Activated T-cell treated with anti-CD3 and anti-CD28 coated beads for 4 hours (primary cell): ENCODE results near the gene TMPRSS3.

Experiments used
- DNase-seq: peaks from one replicate; pipeline ENCODE4 v3.0.0-alpha.2; 2020

Gene TMPRSS3

DNA sequence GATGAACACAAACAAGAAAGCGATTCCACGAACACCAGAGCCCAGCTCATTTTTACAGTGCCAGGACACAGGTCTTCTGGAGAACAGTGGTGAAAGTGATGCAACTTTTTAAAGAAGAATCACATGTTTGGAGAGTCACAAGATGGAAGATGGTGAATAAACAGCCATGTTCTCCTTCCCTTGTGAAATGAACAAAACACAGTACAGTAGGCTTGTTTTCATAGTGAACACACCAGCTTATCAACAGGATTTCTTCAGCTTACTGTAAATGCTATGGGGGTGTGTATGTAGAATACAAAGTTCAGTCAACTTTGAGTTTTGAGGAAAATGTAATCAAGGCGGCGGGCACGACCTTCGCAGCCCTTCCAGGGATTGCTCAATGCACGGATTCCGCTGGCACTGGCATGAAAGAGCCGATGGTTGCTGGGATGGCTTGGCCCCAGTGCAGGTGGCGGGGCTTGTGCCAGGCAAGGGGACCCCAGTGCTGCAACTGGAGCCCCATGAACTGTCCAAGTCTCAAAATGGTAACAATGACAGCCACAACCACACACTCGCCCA, 9.7 kb downstream of the TMPRSS3 start:
- no peak for DNase-seq

DNA sequence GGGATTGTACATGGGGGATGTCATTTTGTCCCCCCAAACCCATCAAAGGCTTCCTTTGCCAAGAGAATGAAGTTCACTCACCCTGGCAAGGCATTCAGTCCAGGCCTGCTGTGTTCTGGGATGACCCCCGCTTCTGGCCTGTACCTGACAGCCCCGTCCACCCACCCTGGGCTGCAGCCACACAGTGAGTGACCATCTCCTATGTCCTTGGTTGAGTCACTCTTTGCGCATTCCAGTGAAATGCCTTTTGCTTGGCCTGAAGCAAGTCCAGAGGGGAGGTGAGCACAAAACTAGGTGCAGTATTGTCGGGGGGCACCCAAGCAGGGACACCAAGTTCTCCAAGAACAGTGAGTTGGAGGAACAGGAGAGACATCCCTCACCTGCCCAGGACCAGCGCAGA, 10.2 kb downstream of the TMPRSS3 start:
- DNase-seq, result no peak

DNA sequence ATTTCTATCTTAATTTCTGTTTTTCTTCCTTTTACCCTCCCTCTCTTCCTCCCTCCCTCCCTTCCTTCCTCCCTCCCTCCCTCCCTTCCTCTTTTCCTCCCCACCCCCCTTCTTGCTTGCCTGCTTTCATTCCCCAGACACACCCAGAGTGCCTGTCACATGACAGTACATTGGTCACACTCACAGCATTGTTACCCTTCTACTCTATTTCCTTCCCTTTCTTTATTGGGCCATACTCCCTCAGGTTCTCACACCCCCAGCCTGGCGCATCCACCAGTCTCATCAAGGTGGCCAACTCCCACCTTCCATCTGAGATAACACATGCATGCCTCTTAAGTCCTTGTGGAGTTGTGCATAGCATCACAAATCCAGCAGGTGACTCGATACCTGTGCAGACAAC, 10.9 kb downstream of the TMPRSS3 start:
- DNase-seq, result no peak

DNA sequence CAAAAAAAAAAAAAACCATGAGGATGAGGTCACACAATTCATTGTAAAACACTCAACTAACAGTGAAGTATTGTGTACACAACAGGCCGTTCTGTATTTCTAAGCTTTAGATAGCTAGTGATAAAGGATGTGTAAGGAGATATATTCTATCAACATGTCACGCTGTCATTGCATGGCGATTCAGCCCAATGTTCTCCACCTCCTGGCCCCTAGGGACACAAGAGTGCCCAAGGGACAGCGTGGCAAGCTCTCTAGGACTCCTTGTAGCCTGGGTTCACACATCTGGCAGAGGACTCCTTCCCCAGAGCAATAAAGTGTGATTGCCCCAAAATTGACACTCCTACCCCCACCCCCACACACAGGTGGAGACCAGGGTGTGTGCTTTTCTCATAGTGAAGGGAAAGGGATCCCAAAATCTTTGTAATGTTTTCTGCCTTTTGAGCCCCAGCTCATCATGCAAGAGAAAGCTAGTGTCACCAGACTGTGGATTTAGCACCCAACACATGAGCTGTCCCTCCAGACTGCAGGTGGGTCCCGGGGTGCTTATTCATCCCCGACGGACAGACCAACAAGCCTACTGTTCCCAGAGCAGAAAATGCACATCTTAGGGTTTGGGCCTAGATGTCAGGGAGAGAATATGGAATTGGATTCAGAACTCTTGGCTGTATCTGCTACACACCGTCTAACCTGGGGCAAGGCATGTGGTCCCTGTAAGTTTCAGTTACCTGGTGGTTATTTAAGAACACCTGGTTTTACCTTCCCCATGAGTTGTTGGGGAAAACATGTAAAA, 11.5 kb downstream of the TMPRSS3 start:
- DNase-seq, result no peak

DNA sequence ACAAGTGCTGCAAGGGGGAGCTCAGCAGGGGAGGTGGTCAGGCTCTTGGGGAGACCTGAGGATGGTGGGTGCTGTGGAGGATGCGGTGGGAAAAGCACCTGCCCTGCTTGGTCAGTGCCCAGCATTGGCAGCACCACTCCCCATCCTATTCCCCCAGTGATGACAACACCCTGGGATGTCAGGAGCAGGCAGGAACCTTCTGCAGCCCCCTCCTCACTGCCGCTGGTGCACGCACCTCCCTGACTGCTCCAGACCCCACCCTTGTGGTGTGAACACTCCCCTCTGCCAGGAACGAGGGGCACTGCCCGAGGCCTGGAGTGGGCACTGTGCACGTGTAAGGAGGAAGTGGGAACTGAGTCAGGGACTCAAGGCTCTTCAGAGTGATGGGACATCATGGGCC, 12.5 kb downstream of the TMPRSS3 start:
- DNase-seq, result no peak

DNA sequence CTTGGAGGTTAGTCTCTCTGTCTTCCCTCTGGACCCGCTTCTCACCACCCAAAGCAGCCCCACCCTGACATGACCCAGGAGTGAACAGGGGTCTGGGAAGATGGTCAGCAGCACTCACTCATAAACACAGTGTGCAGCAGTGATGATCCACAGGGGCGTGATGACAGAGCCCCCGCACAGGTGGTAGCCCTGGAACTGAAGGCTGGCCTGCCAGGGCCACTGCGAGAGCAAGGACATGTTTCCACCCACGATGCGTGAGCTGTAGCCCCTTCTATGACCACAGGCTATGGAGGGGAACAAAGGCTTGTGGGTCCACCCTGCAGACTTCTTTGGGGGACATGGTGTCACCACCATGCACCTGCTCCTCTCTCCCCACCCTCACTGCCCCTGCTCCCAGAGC, 12.9 kb downstream of the TMPRSS3 start:
- DNase-seq, result no peak

DNA sequence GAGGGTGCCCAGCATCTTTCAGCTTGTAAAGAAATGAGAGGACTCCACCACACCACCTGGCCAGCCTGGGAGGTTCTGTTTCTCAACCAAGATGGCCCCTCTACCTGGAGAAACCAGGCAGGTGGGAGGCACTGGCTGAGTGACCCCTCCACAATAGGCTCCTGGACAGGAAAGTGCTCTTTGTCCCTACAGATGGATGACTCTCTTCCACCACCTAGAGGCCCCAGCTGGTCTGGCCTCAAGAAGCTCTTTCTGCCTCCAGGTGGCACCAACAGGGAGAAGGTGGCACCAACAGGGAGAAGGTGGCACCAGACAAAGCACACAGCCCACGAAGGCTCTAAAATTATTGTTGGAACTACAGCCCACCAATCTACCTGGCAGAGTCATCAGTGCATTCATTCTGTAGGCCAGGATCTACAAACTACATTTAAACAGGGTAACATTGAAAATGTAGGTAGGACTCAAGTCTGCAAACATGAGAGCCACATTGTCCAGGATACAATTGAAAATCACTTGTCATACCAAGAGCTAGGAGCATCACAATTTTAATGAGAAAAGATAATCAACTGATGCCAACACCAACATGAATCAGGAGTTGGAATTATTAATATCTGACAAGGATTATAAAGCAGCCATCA, 14.4 kb downstream of the TMPRSS3 start:
- DNase-seq, result no peak

DNA sequence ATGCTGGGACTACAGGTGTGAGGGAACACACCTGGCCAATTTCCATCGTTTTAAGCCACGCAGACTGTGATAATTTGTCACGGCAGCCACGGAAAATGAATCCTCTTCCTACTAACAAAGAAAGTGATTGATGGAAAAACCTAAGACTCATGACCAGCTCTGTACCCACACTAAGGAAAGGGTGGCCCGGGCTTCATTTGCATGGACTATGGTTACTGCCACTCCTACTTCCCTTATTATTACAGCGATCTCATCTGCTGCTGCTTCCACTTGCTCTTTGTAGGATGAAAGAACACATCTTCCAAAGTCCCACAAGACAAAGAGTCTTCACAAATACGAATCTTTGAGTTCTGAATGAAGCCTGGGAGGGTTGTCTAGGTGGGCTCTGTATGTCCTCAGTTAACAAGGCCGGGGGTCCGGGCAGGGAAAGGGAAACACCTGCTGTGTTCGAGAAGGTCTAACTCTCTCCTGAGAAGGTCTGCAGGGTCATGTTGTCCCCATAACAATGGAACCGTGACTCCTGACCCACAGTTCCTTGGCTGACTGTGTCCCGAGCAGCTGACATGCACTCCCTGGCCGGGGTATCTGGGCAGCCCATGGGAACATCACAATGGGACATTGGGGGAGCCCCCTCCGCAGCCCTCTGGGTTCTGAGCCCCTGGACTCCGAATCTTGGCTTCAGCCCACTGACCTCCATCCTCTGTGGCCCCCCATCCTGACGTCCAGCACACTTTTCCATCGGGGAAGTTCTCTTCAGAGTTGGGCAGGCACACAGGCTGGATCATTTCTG, 16.2 kb downstream of the TMPRSS3 start:
- no peak for DNase-seq

DNA sequence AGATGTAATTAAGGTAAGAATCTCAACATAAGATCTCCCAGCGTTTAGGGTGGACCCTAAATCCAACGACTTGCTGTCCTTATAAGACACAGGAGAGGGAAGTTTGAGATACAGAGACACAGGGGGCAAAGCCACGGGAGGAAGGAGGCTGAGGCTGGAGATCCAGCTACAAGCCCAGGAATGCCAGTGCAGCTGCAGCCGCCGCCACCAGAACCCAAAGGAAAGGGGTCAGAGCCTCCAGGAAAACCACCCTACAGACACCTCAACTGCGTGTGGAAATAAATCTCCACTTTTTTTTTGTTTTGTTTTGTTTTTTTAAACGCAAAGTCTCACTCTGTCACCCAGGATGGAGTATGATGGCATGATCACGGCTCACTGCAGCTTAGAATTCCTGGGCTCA, 17.4 kb downstream of the TMPRSS3 start:
- no peak for DNase-seq

DNA sequence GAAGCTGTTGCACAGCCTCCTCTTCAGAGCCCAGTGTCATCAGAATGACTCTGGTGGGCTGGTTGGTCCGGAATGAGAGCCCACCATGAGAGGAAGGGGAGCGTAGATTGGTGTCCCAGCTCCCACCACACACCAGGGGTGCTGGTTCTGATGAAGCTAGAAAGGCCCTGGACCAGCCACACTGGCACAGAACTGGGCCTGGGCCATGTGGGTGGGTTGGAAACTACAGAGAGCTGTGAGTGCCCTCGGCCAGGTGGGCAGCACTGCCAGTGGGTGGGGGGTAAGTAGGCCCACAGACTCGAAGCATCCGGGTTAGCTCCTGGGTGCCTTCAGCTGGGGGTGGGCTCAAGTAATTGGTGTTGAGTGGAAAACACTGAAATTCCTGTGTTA, 17.9 kb downstream of the TMPRSS3 start:
- no peak for DNase-seq

DNA sequence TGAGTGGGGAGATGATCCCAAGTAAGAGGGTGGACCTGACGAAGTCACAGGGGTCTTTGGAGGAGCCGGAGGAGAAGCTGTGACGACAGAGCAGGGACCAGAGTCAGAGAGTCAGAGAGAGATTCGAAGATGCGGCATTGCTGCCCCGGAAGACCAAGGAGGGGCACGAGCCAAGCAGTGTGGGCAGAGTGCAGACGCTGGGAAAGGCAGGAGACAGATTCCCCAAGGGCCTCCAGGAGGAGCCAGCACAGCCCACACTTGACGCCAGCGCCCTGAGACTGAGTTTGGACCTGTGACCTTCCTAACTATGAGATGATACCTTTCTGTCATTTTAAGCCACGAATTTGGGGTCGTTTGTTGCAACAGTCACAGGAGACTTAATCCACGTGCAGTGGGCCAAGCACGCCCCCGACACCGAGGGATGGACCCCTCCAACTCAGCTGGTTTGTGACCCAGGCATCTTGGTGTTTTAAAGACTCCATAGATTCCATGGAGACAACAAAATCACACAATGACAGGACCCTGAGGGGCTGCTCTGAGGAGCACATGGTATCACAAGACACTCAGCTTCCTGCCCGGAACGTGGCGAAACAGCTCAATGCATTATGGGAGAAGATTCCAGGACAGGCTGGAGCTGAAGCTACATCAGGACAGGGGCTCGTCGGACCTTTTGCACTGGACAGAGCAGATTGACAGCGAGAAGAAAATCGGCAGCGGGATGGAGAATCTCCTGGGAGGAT, 18.5 kb downstream of the TMPRSS3 start:
- DNase-seq, result no peak

DNA sequence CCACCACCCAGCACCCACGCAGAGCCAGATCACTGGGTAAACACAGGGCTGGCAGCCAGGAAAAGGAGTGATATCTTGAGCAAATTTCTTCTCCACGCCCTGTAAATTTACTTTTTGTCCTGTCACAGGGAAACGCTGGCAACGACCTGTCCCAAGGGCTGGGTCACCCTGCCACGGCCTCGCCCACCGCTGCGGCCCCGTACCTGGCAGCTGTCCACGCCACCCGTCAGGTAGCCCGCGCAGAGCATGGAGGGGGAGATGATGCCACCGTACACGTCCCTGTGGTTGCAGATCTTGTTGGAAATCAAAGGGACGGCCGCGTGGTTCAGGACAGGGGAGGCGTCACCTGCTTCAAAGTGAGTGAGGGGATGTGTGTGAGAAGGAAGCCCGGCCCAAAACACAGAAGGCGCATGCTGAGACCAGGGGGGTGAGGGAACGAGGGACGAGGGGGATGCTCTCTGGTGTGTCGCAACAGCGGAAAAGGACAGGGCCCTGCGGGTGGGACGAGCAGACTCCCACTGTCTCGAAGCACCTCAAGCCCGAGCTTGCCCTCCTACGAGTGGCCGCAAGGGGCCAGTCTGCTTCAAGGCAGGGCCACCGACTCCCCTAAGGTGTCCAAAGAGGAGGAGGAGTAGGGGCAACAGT, 19.4 kb downstream of the TMPRSS3 start:
- no peak for DNase-seq

DNA sequence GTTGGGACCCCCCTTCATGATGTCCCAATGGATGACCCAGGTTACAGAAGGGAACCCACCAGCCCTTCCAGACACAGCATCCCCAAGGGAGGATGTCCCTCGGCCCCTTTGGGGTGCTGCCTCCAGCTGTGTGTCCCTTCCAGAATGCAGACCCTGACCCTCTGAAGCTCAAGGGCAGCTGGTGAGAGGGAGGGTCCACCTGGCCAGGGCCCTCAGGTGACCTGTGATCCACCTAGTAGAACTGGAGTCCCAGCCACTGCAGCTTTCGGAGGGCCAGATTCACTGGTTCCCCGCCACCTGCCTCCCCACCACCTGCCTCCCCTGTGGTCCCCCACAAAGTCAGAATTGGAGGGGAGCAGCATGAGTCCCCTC, 19.9 kb downstream of the TMPRSS3 start:
- DNase-seq, result no peak

DNA sequence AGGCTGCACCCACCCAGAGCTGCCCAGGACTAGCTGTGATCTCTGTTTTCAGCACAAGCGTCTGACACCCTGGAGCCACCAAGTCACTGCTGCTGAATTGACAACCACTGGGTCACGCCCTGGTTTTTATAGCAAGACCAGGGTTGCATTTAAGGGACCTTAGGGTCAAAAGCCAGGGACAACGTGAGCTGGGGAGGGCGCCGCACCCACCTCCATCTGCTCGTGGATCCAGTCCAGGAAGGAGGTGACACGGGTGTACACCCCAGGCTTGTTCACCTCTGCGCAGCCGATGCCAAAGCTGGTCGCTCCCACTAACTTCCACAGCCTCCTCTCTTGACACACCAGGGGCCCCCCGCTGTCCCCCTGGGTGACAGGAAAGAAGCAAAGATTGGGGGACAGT, 20.3 kb downstream of the TMPRSS3 start:
- no peak for DNase-seq

DNA sequence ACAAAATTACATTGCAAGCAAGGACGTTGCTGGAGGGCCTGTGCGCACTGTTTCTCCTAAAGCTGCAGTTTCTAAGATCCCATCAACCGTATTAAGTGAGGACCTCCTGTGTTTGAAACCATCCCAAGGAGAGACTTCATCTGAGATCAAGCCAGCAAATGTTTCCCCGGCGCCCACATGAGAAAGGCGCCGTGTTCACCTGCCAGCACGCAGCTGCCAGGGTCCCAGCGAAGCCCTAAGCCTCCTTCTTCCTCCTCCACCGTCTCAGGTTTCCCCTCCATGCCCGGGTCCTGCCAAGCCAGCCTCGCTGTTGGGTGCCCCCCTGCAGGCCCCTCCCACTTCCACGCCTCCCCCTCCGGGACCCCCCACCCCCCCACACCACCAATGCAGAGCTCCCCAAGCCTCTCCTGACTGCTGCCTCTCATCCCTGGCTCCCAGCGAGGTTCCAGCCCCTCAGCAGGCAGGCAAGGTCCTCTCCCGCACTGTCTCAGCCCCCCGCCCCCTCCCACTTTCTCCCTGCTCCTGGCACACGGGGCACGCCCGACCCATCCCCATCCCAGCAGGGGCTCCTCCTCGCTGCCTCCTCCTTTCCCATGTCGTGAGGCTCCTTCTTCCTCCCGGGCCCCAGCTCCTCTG, 20.9 kb downstream of the TMPRSS3 start:
- no peak for DNase-seq

DNA sequence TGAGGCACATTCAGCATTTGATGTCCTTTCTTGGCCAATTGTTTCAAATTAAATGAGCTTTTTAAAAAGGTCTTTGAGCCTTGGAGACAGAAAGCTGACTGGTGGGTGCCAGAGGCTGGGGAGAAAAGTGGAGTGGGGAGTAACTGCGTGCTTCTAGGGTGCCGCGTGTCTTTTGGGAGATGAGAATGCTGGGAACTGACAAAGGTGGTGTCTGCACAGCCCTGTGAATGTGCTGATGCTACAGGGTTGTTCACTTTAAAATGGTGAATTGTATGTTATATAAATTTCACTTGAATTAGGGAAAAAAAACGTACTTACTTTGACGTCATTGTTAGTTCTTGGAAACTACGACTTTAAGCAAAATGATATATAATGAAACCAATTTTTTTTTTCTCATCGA, 21.4 kb downstream of the TMPRSS3 start:
- no peak for DNase-seq

DNA sequence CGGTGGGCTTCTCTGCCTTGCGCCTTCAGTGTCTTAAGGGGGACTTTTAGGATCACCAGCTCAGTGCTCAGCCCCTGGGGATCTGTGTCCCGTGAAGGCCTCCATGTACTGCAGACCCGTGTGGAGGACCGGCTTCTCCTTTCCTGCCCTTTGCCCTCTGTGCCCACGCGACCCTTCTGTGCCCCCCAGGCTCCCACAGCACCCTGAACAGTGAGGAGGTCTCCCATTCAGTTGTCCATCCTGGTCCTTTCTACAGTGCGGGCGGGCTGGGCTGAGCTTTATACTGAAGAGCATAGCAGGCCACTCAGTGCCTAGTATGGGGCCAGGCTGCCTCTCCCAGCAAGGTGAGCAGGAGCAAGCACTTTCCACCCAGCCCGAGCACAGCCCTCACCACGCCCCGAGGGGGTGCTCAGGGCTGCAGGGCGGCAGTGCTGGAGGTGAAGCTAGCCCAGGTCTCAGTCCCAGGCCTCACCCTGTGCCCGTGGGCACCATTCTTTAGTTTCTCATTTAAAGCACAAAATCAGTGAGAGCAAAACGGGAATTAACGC, 21.9 kb downstream of the TMPRSS3 start:
- no peak for DNase-seq

DNA sequence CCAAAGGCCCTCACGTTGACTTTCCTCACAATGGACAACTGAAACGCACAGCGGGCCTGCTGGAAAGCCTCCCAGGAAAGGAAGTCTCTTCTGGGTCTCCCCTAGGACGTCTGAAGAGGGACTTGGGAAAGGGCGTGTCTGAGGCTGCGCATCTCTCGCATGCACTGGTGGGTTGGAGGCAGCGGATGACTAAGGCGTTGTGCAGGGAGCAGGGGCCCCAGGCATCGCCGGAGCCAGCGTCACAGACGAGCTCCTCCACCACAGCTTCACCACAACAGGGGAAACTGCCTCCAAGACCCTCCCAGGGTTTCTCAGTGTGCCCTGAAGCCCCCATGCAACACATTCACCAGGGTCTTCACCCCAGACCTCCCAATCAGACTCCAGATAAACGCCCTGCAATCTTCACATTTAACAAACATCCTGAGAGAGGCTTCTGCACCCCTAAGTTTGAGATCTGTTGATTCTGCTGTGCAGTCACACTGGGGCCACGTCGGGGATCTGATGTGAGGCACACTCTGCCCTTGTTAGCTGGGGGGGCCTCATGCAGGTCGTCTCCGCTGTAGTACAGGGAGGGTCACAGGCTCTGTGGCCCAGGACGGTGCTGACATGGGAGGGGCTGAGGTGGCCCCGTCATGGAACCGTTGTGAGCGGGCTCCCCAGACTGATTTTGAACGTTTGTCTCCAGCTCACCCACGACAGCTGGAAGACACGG, 22.5 kb downstream of the TMPRSS3 start:
- no peak for DNase-seq

DNA sequence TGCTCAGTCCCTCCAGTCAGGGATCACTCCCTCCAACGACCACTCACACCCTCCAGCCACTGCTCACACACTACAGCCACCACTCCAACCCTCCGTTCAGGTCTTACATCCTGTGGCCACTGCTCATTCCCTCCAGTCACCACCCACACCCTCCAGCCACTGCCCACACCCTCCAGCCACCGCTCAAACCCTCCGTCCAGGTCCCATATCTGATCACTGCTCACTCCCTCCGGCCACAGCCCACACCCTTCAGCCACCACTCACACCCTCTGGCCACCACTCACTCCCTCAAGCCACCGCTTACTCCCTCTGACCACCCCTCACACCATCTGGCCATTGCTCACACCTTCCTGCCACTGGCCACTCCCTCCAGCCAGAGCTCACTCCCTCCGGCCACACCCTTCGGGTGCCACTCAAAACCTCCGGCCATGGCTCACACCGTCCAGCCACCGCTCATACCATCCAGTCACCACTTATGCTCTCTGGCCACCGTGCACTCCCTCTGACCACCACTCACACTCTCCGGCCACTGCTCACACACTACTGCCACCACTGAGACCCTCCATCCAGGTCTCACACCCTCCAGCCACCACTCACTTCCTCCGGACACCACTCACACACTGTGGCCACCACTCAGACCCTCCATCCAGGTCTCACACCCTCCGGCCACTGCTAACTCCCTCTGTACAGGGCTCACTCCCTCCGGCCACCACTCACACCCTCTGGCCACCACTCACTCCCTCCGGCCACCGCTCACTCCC, 24.8 kb downstream of the TMPRSS3 start:
- no peak for DNase-seq

DNA sequence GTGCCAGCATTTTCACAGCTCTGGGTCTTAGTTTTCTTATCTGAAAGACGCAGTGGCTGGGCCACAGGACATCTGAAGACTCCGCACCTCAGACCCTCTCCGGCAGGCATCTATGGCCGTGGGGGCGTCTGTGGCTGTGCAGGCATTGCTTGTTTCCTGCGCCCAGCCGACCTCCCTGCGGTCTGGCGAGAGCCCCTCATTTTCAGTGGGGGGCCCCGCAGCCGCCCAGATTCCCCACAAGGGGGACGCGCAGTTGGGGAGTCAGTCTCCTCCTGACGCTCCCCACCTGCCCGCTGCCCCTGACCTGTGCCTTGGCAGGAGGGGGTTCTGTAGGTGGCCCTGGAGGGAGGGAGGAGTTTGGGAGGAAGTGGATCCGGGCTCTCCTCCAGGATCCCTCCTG, 26.0 kb downstream of the TMPRSS3 start:
- no peak for DNase-seq
